GM12873 (cell line): Measurements from ENCODE around the gene TRNT1.
A peak's percentile ranks its signal among the peaks of the same experiment; 100 is the strongest.

Experiments used
- CTCF ChIP-seq: IDR thresholded peaks from 2 replicates; pipeline ENCODE4 v1.5.1; 2012; ENCODE audit warnings: low read depth, mild to moderate bottlenecking, moderate library complexity, low read length, control low read depth; ENCODE audit not compliant: insufficient read depth; ENCODE audit errors: missing control alignments

Gene TRNT1

GRCh38 chr3:3178498-3179328, 52.0 kb downstream of the TRNT1 start:
- no peak for TF ChIP-seq CTCF

GRCh38 chr3:3179407-3180094, 52.8 kb downstream of the TRNT1 start, which contains the start of gene CRBN:
Gene CRBN (minus strand): TSS chr3:3179691. CDS start chr3:3179687, 4 bp downstream.
- peak; percentile 95 for TF ChIP-seq CTCF

GRCh38 chr3:3180456-3180855, 53.7 kb downstream of the TRNT1 start:
- TF ChIP-seq CTCF = no peak

DNA sequence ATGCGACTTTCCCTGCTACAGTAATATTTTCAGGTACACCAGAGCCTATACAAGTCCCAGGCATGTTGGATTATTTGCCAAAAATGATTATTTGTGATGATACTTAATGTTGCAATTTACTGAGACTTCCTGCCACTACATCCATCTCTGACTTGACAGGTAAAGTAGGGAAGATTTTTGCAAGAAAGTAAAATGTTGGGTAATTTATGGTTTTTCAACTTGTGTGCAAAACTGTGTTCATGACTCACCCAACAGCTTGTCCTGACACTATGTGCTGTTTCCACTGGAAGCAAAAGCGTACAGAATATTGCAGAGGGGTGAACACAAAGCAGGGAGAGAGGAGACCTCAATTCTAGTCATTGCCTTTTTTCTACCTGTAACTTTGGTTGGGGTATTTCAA, 58.1 kb downstream of the TRNT1 start:
- TF ChIP-seq CTCF = no peak

DNA sequence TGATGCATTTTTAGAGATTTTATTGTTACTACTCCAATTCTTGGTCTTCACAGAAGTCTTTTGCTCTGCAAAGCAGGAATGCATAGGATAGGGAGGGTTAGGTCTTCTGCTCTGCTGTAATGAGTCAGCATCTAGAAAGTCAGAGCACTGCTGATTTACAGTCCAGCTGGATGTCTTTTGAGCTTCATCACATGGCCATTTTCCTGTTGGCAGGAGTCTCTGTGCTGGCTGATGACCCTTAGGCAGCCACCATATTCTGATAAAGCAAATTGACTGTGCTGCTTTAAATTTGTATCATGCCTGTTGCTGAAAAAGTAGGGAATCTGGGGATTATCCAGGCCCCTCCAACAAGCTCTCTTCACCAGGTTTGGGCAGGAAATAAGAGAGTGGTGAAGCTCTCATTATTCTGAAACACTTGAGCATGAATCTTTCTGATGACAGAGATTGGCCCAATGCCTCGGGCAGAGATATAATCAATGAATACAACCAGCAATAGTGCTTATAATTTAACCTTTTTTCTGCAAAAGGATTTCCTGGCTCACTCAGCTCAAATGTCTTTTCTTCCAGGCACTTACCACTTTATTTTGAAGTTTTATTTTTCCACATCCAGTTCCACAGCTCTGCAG, 62.5 kb downstream of the TRNT1 start:
- TF ChIP-seq CTCF = no peak

DNA sequence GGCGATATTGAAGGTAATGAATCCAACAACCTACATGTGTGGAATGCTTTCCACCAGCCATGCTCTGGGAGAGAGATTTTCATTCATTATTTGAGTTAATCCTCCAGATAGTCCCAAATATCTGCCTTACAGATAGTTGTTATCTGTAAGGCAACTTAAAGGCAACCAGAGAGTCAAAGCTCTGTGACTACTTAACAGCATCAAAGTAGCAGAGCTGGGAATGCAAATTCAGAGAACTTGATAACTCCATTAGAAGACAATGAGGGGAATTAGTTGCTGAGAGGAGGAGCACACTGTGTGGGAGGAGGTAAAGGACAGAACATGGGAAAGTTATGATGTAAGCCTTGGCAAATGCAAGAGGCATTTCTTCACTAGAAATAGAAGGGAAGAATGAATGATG, 63.2 kb downstream of the TRNT1 start:
- no peak for TF ChIP-seq CTCF

DNA sequence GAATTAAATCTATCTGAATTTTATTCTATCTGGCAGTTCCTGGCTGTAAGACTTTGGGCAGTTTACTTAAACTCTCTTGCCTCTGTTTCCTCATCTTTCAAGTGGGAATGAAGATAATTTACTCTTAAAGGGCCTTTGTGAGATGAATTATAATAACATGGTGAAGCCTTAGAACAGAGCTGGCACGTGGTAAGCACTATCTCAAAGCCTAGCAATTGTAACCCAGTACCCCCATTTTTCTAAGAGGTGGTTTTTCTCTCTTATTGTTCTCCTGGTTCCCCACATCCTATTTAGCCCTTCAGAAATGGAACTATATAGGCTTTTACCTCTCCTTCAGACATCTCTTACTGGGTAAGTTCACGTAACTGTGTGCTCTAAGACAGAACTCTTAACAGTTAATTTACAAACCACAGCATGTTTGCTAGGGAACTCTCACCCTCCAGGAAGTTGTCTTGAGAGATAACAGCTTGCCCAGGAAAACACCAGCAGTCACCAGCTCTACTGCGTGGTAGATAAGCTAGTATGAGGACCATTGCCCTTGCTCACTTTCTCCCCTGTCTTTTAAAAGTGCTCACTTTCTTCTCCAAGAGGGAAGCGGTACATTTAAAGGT, 65.0 kb downstream of the TRNT1 start:
- no peak for TF ChIP-seq CTCF
